HepG2 (cell line): ENCODE data around the gene OR52E8. TPM values are rescaled to one million over a fixed set of nuclear protein-coding genes. Genes with fewer than 3 reads are reported as not detected.

ENCODE experiments used
- ATAC-seq: fragments of 200-7000 bp; cut with Tn5 transposase; 3 replicates; pipeline ENCODE4 v1.9.1; 2020; ENCODE audit warnings: mild to moderate bottlenecking, moderate library complexity
- BruUV-seq: library from RNA; stranded (reverse); fragments of 400-500 nt; replicated peaks from 2 replicates; lab custom pipeline; 2021; lab: Mats Ljungman, UMichigan
- CTCF ChIA-PET: fragments of 300-600 bp; formaldehyde crosslinking; extraction: SDS; loops from one replicate; lab custom pipeline; 2021; ENCODE audit warnings: low total read pairs, inconsistent platforms, low intra/inter-chr PET ratio; lab: Yijun Ruan, JAX
- POLR2A ChIA-PET: fragments of 350-600 bp; sonication (Branson Sonifier 250); formaldehyde crosslinking; loops from one replicate; lab custom pipeline; 2020; ENCODE audit warnings: antibody characterized with exemption, inconsistent platforms; lab: Yijun Ruan, JAX
- DNase-seq: peaks from one replicate; pipeline ENCODE4 v3.0.0-alpha.2; 2015; ENCODE audit warnings: low spot score
- FAIRE-seq: peaks from 3 replicates; lab custom pipeline; 2011; peaks lifted over from hg19 to GRCh38; lab: Jason Lieb, UNC
- H2AFZ ChIP-seq: one replicate; pipeline ENCODE4 v1.6.1; 2011; ENCODE audit warnings: low read length, inconsistent platforms
- H3K27ac ChIP-seq: fragments of 300-600 bp; 3 replicates; pipeline ENCODE4 v1.8.0; 2011; ENCODE audit warnings: mixed run types, mild to moderate bottlenecking, mixed read lengths, low read length, inconsistent platforms; ENCODE audit not compliant: insufficient read depth; ENCODE audit errors: extremely low read length
- H3K27me3 ChIP-seq, 2 experiments: fragments of 200-600 bp in 1 of 2; 2 replicates in 1 of 2; 3 replicates in 1 of 2; pipeline versions ENCODE4 v1.6.0 to v1.8.0; 2011; ENCODE audit warnings: low read length in 2 of 2, mild to moderate bottlenecking in 2 of 2, moderate library complexity in 2 of 2, inconsistent platforms in 1 of 2; ENCODE audit not compliant: insufficient read depth in 2 of 2, control insufficient read depth in 1 of 2
- H3K36me3 ChIP-seq, 2 experiments: fragments of 200-600 bp in 1 of 2; replicated peaks in 1 of 2; 2 replicates in 1 of 2; 3 replicates in 1 of 2; pipeline versions ENCODE4 v1.5.1 to v1.8.0; 2011; ENCODE audit warnings: low read length in 2 of 2, inconsistent platforms in 1 of 2; ENCODE audit not compliant: insufficient read depth in 2 of 2, control insufficient read depth in 1 of 2
- H3K4me1 ChIP-seq: 2 replicates; pipeline ENCODE4 v1.5.1; 2012; ENCODE audit warnings: low read length, inconsistent platforms; ENCODE audit not compliant: insufficient read depth
- H3K4me2 ChIP-seq: 2 replicates; pipeline ENCODE4 v1.6.0; 2011; ENCODE audit warnings: low read depth, low read length, inconsistent platforms
- H3K4me3 ChIP-seq, 3 experiments: fragments of 200-600 bp in 1 of 3; sonication (generic), shearing (Covaris generic) in 1 of 3; replicated peaks in 1 of 3; 2 replicates each; pipeline ENCODE4 v1.5.1; 2011 to 2016; ENCODE audit warnings: low read length in 3 of 3, inconsistent platforms in 2 of 3, low read depth in 2 of 3, mild to moderate bottlenecking in 2 of 3, control low read depth in 1 of 3, mixed read lengths in 1 of 3; ENCODE audit not compliant: insufficient read depth in 1 of 3
- H3K79me2 ChIP-seq: one replicate; pipeline ENCODE4 v1.6.1; 2011; ENCODE audit warnings: low read length, inconsistent platforms; ENCODE audit not compliant: insufficient read depth
- H3K9ac ChIP-seq: 2 replicates; pipeline ENCODE4 v1.6.0; 2011; ENCODE audit warnings: mild to moderate bottlenecking, low read depth, low read length, inconsistent platforms; ENCODE audit not compliant: insufficient read depth
- H3K9me3 ChIP-seq: 2 replicates; pipeline ENCODE4 v1.5.1; 2012; ENCODE audit warnings: mild to moderate bottlenecking, low read length
- H4K20me1 ChIP-seq: 2 replicates; pipeline ENCODE4 v1.6.0; 2011; ENCODE audit warnings: inconsistent platforms, mild to moderate bottlenecking, low read length, moderate library complexity; ENCODE audit not compliant: insufficient read depth
- ATAD3A ChIP-seq: sonication (generic); formaldehyde crosslinking; IDR thresholded peaks from 2 replicates; pipeline ENCODE4 v1.4.0; 2020; ENCODE audit warnings: missing genetic modification reagents
- RAD21 ChIP-seq: fragments of 450-650 bp; formaldehyde crosslinking; IDR thresholded peaks from 2 replicates; pipeline ENCODE4 v1.5.0; 2020; ENCODE audit warnings: mild to moderate bottlenecking
- RNF2 ChIP-seq: fragments of 450-650 bp; conservative IDR thresholded peaks from 2 replicates; pipeline ENCODE4 v1.6.1; 2016; ENCODE audit warnings: low read depth
- SMC3 ChIP-seq: IDR thresholded peaks from 2 replicates; pipeline ENCODE4 v1.6.1; 2011; ENCODE audit warnings: low read length, improper control_type of control experiment
- STAG1 ChIP-seq: sonication (generic); formaldehyde crosslinking; IDR thresholded peaks from 2 replicates; pipeline ENCODE4 v1.4.0; 2020; ENCODE audit warnings: missing genetic modification reagents
- XRCC5 ChIP-seq: fragments of 200-400 bp; formaldehyde crosslinking; optimal IDR thresholded peaks from 2 replicates; pipeline ENCODE3; 2017; ENCODE audit warnings: mild to moderate bottlenecking, low read length
- ZNF207 ChIP-seq: fragments of 450-650 bp; IDR thresholded peaks from 2 replicates; pipeline ENCODE4 v1.6.1; 2016; ENCODE audit warnings: antibody characterized with exemption, borderline replicate concordance
- ZNF501 ChIP-seq: sonication (generic); formaldehyde crosslinking; IDR thresholded peaks from 2 replicates; pipeline ENCODE4 v1.5.1; 2020; ENCODE audit warnings: mild to moderate bottlenecking, moderate library complexity, missing genetic modification reagents
- ZNF737 ChIP-seq: sonication (generic); formaldehyde crosslinking; IDR thresholded peaks from 2 replicates; pipeline ENCODE4 v1.5.0; 2020; ENCODE audit warnings: missing genetic modification reagents, mild to moderate bottlenecking, borderline replicate concordance
- ZNF749 ChIP-seq: sonication (generic); formaldehyde crosslinking; IDR thresholded peaks from 2 replicates; pipeline ENCODE4 v1.8.0; 2022; ENCODE audit warnings: mild to moderate bottlenecking, missing genetic modification reagents, moderate library complexity, borderline replicate concordance
- WGBS: methylation state at CpG from one replicate; pipeline ENCODE4 v1.1.6; 2017; ENCODE audit warnings: low lambda C conversion rate; 5-methylcytosine and 5-hydroxymethylcytosine counted together
- in situ Hi-C: cut with HindIII; loops from 2 replicates; pipeline ENCODE4 v1.10.0; 2017; ENCODE audit warnings: low pct_unique_long_range_greater_than_20kb; ENCODE audit not compliant: extremely low pct_ligation_motif_present
- intact Hi-C: fragments of 100-400 bp; cut with micrococcal nuclease; formaldehyde crosslinking; loops from one replicate; pipeline ENCODE4 v1.10.0; 2022; ENCODE audit not compliant: unreplicated experiment
- polyA plus RNA-seq, 8 experiments: library from polyadenylated mRNA; depleted of rRNA in 3 of 8; stranded (reverse) in 7 of 8; unstranded in 1 of 8; fragments of >200 nt; fragmentation: Illumina TruSeq in 4 of 8; extraction: Trizol in 4 of 8; gene quantifications; 2 replicates each; pipeline versions ENCODE4 v1.2.1 to v1.2.3, GENCODE V29; 2011 to 2016; ENCODE audit warnings: low read depth in 4 of 8, missing spikeins in 1 of 8, mixed read lengths in 1 of 8; ENCODE audit not compliant: insufficient read depth in 1 of 8
- total RNA-seq, 5 experiments: library from RNA; depleted of rRNA; stranded (reverse); fragments of >200 nt; fragmentation: Illumina TruSeq; extraction: Trizol; gene quantifications; 2 replicates each; pipeline ENCODE4 v1.2.3, GENCODE V29; 2016; ENCODE audit warnings: low read depth in 1 of 5
- TF ChIP-seq, protein P1 (sequence below): sonication (generic); formaldehyde crosslinking; IDR thresholded peaks from 2 replicates; pipeline ENCODE4 v1.4.0; 2020; ENCODE audit warnings: missing genetic modification reagents
- TF ChIP-seq, protein P2 (sequence below): sonication (generic); formaldehyde crosslinking; IDR thresholded peaks from 2 replicates; pipeline ENCODE4 v1.5.0; 2020; ENCODE audit warnings: mild to moderate bottlenecking, missing genetic modification reagents, moderate library complexity
- TF ChIP-seq, protein P3 (sequence below): sonication (generic); formaldehyde crosslinking; IDR thresholded peaks from 2 replicates; pipeline ENCODE4 v1.4.0; 2020; ENCODE audit warnings: mild to moderate bottlenecking, missing genetic modification reagents
- TF ChIP-seq, protein P4 (sequence below): sonication (generic); formaldehyde crosslinking; IDR thresholded peaks from 2 replicates; pipeline ENCODE4 v1.9.0; 2022; ENCODE audit warnings: missing genetic modification reagents, mild to moderate bottlenecking, borderline replicate concordance

Gene OR52E8
- total and polyA plus RNA-seq, 2 of the 13 experiments (the other 11 are each of a cell fraction or from before 2014, with no cell fraction given), result not detected

DNA sequence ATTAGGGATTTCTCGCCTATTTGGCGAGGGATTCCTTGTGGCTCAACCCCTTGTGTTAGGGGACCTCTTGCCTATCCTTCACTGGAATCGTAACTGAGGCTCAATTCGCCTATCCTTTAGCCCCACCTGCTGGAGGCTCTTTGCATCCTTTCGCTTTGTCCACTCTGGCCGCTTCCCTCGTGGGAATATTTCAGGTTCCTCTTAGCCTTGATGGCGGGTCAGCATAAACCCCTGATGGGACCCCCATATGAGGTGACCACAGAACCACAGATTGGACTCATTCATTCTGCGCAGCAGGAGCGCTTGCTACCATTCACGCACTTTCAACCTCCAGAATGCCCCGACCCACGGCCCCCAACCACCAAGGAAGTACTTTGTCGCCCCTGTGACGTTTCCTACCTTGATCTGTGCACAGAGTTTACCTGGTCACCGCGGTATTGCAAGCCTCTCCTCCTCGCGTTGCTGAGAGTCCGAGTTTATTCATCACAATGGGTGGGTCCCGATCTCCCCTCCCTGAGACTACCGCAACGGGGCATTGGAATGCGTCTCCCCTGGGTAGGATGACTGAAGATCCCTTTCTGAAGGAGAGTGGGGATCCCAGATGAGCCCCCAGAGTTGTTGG is 48.9 kb downstream of the OR52E8 start, which contains the start of gene OR52N2:
OR52N2 (plus strand) TSS at position 425 of the 622 bp plus-strand sequence. CDS start 11,412 bp downstream, outside the sequence.
- FAIRE-seq, result peak; percentile 77
- no peak within 1 kb of the TSS for H3K27ac ChIP-seq
- peaks cover 1 to 25% of the 10 kb centered on the region in 2 experiments; a peak in 4 of 5 replicates for H3K27me3 ChIP-seq
- no peaks in the 10 kb centered on the region for H3K79me2 ChIP-seq
- WGBS, result 2% methylated on average over 22 of the region's 24 CpGs
- no peaks in the 10 kb centered on the region for H4K20me1 ChIP-seq
- no TSS peak for BruUV-seq
- in situ Hi-C loops (loop anchor here (5.0 to 10.0 kb wide), 3 partner anchors 124 to 331 kb away; partner anchors contain the start of genes TRIM22 and TRIM5), intact Hi-C loops (loop anchor here (1.0 kb wide), 2 partner anchors 123 to 208 kb away; partner anchors contain the start of gene TRIM5)
- ChIA-PET POLR2A (no interaction called here), CTCF (interaction anchor here (0.8 to 3.1 kb wide), 6 partner anchors 124 to 684 kb away, joined by 3 to 37 read pairs (median 7); partner anchors contain the start of gene TRIM5)
- H3K4me2 ChIP-seq, result peak within 1 kb of the TSS; percentile 76
- H2AFZ ChIP-seq, result peak within 1 kb of the TSS; percentile 71
- TF ChIP-seq, protein P1, sequence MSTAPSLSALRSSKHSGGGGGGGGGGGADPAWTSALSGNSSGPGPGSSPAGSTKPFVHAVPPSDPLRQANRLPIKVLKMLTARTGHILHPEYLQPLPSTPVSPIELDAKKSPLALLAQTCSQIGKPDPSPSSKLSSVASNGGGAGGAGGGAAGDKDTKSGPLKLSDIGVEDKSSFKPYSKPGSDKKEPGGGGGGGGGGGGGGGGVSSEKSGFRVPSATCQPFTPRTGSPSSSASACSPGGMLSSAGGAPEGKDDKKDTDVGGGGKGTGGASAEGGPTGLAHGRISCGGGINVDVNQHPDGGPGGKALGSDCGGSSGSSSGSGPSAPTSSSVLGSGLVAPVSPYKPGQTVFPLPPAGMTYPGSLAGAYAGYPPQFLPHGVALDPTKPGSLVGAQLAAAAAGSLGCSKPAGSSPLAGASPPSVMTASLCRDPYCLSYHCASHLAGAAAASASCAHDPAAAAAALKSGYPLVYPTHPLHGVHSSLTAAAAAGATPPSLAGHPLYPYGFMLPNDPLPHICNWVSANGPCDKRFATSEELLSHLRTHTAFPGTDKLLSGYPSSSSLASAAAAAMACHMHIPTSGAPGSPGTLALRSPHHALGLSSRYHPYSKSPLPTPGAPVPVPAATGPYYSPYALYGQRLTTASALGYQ, result no peak
- TF ChIP-seq, protein P2, sequence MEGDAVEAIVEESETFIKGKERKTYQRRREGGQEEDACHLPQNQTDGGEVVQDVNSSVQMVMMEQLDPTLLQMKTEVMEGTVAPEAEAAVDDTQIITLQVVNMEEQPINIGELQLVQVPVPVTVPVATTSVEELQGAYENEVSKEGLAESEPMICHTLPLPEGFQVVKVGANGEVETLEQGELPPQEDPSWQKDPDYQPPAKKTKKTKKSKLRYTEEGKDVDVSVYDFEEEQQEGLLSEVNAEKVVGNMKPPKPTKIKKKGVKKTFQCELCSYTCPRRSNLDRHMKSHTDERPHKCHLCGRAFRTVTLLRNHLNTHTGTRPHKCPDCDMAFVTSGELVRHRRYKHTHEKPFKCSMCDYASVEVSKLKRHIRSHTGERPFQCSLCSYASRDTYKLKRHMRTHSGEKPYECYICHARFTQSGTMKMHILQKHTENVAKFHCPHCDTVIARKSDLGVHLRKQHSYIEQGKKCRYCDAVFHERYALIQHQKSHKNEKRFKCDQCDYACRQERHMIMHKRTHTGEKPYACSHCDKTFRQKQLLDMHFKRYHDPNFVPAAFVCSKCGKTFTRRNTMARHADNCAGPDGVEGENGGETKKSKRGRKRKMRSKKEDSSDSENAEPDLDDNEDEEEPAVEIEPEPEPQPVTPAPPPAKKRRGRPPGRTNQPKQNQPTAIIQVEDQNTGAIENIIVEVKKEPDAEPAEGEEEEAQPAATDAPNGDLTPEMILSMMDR (CRISPR knock-in tag), result peak; percentile 90
- TF ChIP-seq RNF2 (0 out of 2 replicates have a peak, but pooled peaks have one; percentile 46), SMC3 (peak; percentile 76), RAD21 (CRISPR knock-in tag) (peak; percentile 77), XRCC5 (peak; percentile 35), ATAD3A (CRISPR knock-in tag) (no peak), ZNF207 (no peak), ZNF737 (0 out of 2 replicates have a peak, but pooled peaks have one; percentile 40), STAG1 (CRISPR knock-in tag) (peak; percentile 92), ZNF749 (CRISPR knock-in tag) (no peak), ZNF501 (CRISPR knock-in tag) (0 out of 2 replicates have a peak, but pooled peaks have one; percentile 23)
- TF ChIP-seq, protein P3, sequence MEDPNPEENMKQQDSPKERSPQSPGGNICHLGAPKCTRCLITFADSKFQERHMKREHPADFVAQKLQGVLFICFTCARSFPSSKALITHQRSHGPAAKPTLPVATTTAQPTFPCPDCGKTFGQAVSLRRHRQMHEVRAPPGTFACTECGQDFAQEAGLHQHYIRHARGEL, result no peak
- TF ChIP-seq, protein P4, sequence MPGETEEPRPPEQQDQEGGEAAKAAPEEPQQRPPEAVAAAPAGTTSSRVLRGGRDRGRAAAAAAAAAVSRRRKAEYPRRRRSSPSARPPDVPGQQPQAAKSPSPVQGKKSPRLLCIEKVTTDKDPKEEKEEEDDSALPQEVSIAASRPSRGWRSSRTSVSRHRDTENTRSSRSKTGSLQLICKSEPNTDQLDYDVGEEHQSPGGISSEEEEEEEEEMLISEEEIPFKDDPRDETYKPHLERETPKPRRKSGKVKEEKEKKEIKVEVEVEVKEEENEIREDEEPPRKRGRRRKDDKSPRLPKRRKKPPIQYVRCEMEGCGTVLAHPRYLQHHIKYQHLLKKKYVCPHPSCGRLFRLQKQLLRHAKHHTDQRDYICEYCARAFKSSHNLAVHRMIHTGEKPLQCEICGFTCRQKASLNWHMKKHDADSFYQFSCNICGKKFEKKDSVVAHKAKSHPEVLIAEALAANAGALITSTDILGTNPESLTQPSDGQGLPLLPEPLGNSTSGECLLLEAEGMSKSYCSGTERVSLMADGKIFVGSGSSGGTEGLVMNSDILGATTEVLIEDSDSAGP, result 0 out of 2 replicates have a peak, but pooled peaks have one; percentile 16
- DNase-seq, result peak; percentile 63
- H3K9ac ChIP-seq, result no peak within 1 kb of the TSS
- no peaks in the 10 kb centered on the region for H3K36me3 ChIP-seq
- no peaks in the 10 kb centered on the region for H3K9me3 ChIP-seq
- peaks cover 18% of the 10 kb centered on the region for H3K4me1 ChIP-seq
- H3K4me3 ChIP-seq, result peak within 1 kb of the TSS in 2 of 3 experiments; percentile 16 to 53; a peak in 3 of 6 replicates
- ATAC-seq, result peak; percentile 98
